SU-DHL-6 (cell line): ENCODE results near the gene TIMM21.

Experiments
- H2AFZ ChIP-seq: fragments of 200-600 bp; sonication (generic); 2 replicates; pipeline ENCODE4 v1.6.1; 2014; ENCODE audit warnings: low read depth, mild to moderate bottlenecking, moderate library complexity, mixed read lengths, antibody characterized with exemption, low read length; ENCODE audit not compliant: severe bottlenecking
- H3F3A ChIP-seq: fragments of 200-600 bp; shearing (Covaris generic); 2 replicates; pipeline ENCODE4 v1.6.0; 2016; ENCODE audit warnings: antibody characterized with exemption, mild to moderate bottlenecking; ENCODE audit not compliant: insufficient read depth
- H3K27ac ChIP-seq: fragments of 200-600 bp; sonication (generic); 2 replicates; pipeline ENCODE4 v1.5.1; 2016; ENCODE audit warnings: low read depth, mild to moderate bottlenecking, low read length, moderate library complexity, mixed read lengths
- H3K27me3 ChIP-seq: fragments of 200-600 bp; sonication (generic), shearing (Covaris generic); 2 replicates; pipeline ENCODE4 v1.6.0; 2014; ENCODE audit warnings: mild to moderate bottlenecking, low read length
- H3K36me3 ChIP-seq: fragments of 200-600 bp; sonication (generic); 2 replicates; pipeline ENCODE4 v1.6.1; 2014; ENCODE audit warnings: mild to moderate bottlenecking, low read length, mixed read lengths
- H3K4me2 ChIP-seq: fragments of 300-600, 200-600 bp; shearing (Covaris generic), sonication (generic); 2 replicates; pipeline ENCODE4 v1.6.0; 2014; ENCODE audit warnings: low read length, low read depth, mild to moderate bottlenecking; ENCODE audit not compliant: poor library complexity, severe bottlenecking
- H3K4me3 ChIP-seq: fragments of 200-600 bp; sonication (generic); 2 replicates; pipeline ENCODE4 v1.5.1; 2014; ENCODE audit warnings: antibody characterized with exemption, low read length, mild to moderate bottlenecking, mixed read lengths; ENCODE audit not compliant: insufficient read depth, poor library complexity, severe bottlenecking
- H3K79me2 ChIP-seq: fragments of 200-600 bp; sonication (generic); 2 replicates; pipeline ENCODE4 v1.6.1; 2014; ENCODE audit warnings: mild to moderate bottlenecking, low read length, moderate library complexity; ENCODE audit not compliant: insufficient read depth
- H3K9ac ChIP-seq: fragments of 200-600 bp; sonication (generic); 2 replicates; pipeline ENCODE4 v1.7.0; 2014; ENCODE audit warnings: mild to moderate bottlenecking, low read length
- H3K9me2 ChIP-seq: fragments of 200-600 bp; sonication (generic); replicated peaks from 2 replicates; pipeline ENCODE4 v1.6.1; 2014; ENCODE audit warnings: low read length; ENCODE audit not compliant: insufficient read depth
- H3K9me3 ChIP-seq: fragments of 200-600 bp; sonication (generic); 2 replicates; pipeline ENCODE4 v1.6.1; 2014; ENCODE audit warnings: low read length, mixed read lengths; ENCODE audit not compliant: insufficient read depth
- H4K20me1 ChIP-seq: fragments of 200-600 bp; sonication (generic); 2 replicates; pipeline ENCODE4 v1.6.1; 2014; ENCODE audit warnings: low read depth, mild to moderate bottlenecking, antibody characterized with exemption, low read length, moderate library complexity, mixed read lengths
- CTCF ChIP-seq: fragments of 200-600 bp; sonication (generic); IDR thresholded peaks from one replicate; pipeline ENCODE4 v1.5.1; 2017; ENCODE audit warnings: antibody characterized with exemption, mild to moderate bottlenecking, low read length, moderate library complexity; ENCODE audit not compliant: insufficient read depth, poor library complexity, severe bottlenecking
- EZH2phosphoT487 ChIP-seq: fragments of 200-600 bp; sonication (generic), shearing (Covaris generic); conservative IDR thresholded peaks from 2 replicates; pipeline ENCODE4 v1.6.1; 2018; ENCODE audit warnings: mild to moderate bottlenecking, antibody characterized with exemption, low read length, moderate library complexity, mixed read lengths

Gene TIMM21

GRCh38 chr18:74200780-74201179, 52.5 kb downstream of the TIMM21 start:
- Histone ChIP-seq H3K9ac (no peak overlapping the region), H3F3A (no peaks in the 10 kb centered on the region), H3K27ac (no peak overlapping the region), H3K36me3 (no peaks in the 10 kb centered on the region), H2AFZ (no peak overlapping the region), H3K27me3 (no peaks in the 10 kb centered on the region), H3K4me2 (no peak overlapping the region), H4K20me1 (no peaks in the 10 kb centered on the region), H3K4me3 (no peak overlapping the region), H3K9me2 (no peaks in the 10 kb centered on the region), H3K9me3 (no peaks in the 10 kb centered on the region), H3K79me2 (no peaks in the 10 kb centered on the region)
- TF ChIP-seq CTCF (no peak), EZH2phosphoT487 (no peak)

DNA sequence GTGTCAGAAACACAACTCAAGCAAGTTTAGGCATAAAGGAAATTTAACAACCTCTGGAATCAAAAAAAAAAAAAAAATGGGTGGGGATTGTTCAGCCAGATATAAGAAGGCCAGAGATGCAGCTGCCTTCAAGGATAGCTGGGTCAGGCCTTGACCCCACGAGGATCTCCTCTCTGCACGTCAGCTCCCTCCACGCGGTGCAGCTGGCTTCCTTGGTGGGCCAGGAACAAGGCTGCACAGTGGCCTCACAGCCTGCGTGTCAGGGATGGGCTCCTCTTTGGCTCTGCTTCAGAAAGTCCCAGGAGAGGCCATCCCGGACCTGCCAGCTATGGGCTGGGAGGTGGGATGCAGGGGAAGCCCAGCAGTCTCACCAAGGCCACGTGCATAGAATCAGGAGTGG, 55.5 kb downstream of the TIMM21 start:
- H3K9me2 ChIP-seq, result no peaks in the 10 kb centered on the region
- no peaks in the 10 kb centered on the region for H3K79me2 ChIP-seq
- TF ChIP-seq CTCF, result no peak
- no peak for TF ChIP-seq EZH2phosphoT487
- no peaks in the 10 kb centered on the region for H3K9me3 ChIP-seq
- no peaks in the 10 kb centered on the region for H3F3A ChIP-seq
- H3K4me3 ChIP-seq, result no peak overlapping the region
- H3K4me2 ChIP-seq, result no peak overlapping the region
- H3K9ac ChIP-seq, result no peak overlapping the region
- H3K27me3 ChIP-seq, result no peaks in the 10 kb centered on the region
- no peak overlapping the region for H3K27ac ChIP-seq
- no peaks in the 10 kb centered on the region for H3K36me3 ChIP-seq
- no peaks in the 10 kb centered on the region for H4K20me1 ChIP-seq
- H2AFZ ChIP-seq, result no peak overlapping the region

GRCh38 chr18:74204526-74205152, 56.3 kb downstream of the TIMM21 start:
- no peak for TF ChIP-seq EZH2phosphoT487
- no peak for TF ChIP-seq CTCF
- Histone ChIP-seq H3K9me2 (no peaks in the 10 kb centered on the region), H3K27ac (no peak overlapping the region), H3K4me2 (no peak overlapping the region), H2AFZ (no peak overlapping the region), H3K27me3 (no peaks in the 10 kb centered on the region), H3F3A (no peaks in the 10 kb centered on the region), H3K79me2 (no peaks in the 10 kb centered on the region), H3K36me3 (no peaks in the 10 kb centered on the region), H3K4me3 (no peak overlapping the region), H3K9me3 (no peaks in the 10 kb centered on the region), H3K9ac (no peak overlapping the region), H4K20me1 (no peaks in the 10 kb centered on the region)
